Measurements from ENCODE around the gene GNL2.

DNA sequence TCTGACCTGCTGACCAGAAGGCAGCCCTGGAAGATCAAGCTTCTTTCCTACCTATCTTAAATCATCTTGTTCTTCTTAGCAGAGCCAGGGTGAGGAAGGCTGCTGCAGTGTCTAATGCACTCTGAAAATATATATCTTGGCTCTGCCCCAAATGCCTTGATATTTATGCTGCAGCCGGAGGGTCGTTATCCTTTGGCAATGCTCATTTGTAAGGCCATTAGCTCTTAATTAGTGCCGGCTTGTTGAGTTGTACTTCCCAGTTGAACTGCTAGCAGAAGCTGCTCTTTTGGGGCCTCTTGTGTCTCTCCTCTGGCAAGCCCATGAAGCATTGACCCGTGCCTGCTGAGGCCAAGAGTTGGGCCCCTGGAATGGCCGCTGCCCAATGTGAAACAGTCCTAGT lies 4.2 kb upstream of the GNL2 start:
- no peak for TF ChIP-seq POLR2A (IDR thresholded peaks at IDR 0.05)
- TF ChIP-seq, protein P1, sequence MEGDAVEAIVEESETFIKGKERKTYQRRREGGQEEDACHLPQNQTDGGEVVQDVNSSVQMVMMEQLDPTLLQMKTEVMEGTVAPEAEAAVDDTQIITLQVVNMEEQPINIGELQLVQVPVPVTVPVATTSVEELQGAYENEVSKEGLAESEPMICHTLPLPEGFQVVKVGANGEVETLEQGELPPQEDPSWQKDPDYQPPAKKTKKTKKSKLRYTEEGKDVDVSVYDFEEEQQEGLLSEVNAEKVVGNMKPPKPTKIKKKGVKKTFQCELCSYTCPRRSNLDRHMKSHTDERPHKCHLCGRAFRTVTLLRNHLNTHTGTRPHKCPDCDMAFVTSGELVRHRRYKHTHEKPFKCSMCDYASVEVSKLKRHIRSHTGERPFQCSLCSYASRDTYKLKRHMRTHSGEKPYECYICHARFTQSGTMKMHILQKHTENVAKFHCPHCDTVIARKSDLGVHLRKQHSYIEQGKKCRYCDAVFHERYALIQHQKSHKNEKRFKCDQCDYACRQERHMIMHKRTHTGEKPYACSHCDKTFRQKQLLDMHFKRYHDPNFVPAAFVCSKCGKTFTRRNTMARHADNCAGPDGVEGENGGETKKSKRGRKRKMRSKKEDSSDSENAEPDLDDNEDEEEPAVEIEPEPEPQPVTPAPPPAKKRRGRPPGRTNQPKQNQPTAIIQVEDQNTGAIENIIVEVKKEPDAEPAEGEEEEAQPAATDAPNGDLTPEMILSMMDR (IDR thresholded peaks at IDR 0.05): no peak
- TF ChIP-seq POLR2AphosphoS5 (IDR thresholded peaks at IDR 0.05): no peak
- TF ChIP-seq EP300 (IDR thresholded peaks at IDR 0.05): no peak

Data from stomach (tissue), 4 donors.